Suppressor macrophage treated with lipopolysaccharide for 4 hours (primary cell): ENCODE data around the gene ACSS2.

ENCODE experiments used
- DNase-seq: peaks from one replicate; pipeline ENCODE4 v3.0.0-alpha.2; 2020

Gene ACSS2, protein sequence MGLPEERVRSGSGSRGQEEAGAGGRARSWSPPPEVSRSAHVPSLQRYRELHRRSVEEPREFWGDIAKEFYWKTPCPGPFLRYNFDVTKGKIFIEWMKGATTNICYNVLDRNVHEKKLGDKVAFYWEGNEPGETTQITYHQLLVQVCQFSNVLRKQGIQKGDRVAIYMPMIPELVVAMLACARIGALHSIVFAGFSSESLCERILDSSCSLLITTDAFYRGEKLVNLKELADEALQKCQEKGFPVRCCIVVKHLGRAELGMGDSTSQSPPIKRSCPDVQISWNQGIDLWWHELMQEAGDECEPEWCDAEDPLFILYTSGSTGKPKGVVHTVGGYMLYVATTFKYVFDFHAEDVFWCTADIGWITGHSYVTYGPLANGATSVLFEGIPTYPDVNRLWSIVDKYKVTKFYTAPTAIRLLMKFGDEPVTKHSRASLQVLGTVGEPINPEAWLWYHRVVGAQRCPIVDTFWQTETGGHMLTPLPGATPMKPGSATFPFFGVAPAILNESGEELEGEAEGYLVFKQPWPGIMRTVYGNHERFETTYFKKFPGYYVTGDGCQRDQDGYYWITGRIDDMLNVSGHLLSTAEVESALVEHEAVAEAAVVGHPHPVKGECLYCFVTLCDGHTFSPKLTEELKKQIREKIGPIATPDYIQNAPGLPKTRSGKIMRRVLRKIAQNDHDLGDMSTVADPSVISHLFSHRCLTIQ

DNA sequence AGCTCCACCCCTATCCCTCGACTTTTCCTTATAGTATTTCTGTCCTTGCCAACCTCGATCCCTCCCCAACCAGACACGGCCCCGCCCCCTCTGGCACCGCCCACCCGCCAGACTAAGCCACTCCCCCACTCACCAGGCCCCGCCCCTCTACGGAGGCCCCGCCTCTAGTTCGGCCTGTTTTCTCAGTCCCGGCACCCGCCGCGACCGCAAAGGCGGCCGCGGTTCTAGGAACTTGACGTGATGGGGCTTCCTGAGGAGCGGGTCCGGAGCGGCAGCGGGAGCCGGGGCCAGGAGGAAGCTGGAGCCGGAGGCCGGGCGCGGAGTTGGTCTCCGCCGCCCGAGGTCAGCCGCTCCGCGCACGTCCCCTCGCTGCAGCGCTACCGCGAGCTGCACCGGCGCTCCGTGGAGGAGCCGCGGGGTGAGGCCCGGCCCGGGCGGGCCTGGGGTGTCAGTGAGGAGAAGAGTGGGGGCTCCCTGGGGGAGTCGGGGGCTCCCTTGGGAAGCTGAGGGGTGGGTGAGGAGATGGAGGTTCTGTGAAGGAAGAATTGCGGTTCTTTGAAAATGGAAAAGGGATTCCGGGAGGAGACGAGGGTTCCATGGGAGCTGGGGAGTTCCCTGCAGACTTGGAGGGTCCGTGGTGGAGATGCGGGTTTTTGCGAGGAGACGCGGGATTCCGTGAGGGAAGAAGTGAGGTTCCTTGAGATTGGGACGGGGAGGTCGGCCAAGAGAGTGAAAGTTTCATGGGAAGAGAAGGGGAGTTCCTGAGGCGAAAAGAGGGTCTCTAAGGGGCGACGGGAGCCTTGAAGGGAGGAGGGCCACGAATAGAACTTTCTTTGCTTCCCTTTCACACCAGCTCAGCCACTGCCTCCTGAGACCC, at the start of gene ACSS2:
TSS of gene ACSS2 (plus strand) at position 207 of the 877 bp plus-strand sequence. CDS start at position 241, 34 bp downstream.
- DNase-seq: no peak

DNA sequence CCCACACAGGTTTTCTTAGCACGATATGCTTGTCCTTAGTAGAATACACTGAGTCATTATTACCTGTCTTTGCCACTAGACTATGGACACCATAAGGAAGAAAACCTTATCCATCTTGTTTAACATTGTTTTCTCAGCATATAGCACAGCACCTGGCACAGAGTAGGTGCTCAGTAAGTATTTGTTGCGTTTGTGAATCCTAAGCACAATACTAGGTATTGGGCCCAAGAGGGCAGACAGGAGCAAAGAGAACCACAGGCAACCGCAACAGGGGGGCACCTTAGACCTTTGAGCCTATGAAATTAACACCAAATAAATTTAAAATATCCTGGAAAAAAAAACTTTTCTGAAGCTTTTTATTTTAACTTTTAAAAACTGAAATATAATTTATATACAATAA, 47.2 kb upstream of the ACSS2 start:
- DNase-seq: no peak

DNA sequence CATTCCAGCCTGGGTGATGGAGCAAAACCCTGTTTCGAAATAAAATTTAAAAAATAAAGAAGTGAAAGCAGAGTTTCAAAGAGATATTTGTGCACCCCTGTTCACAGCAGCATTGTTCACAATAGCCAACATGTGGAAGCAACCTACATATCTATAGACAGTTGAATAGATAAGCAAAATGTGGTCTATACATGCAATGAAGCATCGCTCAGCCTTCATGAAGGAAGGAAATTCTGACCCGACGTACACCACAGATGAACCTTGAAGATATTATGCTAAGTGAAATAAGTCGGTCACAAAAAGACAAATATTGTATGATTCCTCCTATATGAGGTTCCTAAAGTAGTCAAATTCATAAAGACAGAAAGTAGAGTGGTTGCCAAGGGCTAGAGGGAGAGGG, 44.5 kb upstream of the ACSS2 start:
- DNase-seq: peak; percentile 14

DNA sequence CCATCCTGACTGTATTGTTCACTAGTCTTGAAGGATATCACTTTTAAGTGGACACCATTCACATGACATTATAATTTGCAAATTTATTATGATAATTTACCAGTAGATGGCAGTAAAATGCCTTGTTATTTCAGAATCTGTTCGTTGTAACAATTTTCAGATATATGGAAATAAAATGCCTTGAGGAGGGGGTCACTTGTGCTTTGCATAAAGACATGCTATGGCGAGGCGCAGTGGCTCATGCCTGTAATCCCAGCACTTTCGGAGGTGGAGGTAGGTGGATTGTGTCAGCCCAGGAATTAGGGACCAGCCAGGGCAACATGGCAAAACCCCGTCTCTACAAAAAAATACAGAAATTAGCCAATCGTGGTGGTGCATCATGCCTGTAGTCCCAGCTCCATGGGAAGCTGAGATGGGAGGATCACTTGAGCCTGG, 41.9 kb upstream of the ACSS2 start:
- DNase-seq: peak; percentile 70

DNA sequence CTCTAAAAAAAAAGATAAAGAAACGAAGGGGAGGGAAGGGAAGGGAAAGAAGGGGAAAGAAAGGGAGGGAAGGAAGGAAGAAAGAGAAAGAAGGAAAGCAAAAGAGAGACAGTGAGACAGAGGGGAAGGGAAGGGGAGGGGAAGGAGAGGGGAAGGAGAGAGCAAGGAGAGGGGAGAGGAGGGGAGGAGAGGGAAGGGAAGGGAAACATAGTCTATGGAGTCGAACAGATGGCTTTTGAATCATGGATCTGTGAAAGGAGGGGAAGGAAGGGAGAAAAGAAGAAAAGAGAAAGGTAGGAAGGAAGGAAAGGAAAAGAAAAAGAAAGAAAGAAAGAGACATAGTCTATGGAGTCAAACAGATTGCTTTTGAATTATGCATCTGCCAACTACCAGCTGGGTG, 34.3 kb upstream of the ACSS2 start:
- DNase-seq: no peak

DNA sequence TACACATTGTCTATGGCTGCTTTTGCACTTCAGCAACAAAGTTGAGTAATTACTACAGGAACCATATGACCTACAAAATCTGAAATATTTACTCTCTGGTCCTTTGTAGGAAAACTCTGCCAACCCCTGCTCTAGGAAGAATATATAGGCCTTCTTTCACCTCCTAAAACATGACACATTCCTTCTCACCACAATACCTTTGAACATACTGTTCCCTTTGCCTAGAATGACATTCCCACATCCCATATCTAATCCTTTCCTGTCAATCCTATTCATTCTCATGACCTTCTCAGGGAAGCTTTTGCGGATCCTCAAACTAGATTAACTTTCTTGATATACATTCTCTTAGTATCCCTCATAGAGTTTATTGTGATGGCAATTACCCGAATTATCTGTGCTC, 33.0 kb upstream of the ACSS2 start:
- DNase-seq: no peak

DNA sequence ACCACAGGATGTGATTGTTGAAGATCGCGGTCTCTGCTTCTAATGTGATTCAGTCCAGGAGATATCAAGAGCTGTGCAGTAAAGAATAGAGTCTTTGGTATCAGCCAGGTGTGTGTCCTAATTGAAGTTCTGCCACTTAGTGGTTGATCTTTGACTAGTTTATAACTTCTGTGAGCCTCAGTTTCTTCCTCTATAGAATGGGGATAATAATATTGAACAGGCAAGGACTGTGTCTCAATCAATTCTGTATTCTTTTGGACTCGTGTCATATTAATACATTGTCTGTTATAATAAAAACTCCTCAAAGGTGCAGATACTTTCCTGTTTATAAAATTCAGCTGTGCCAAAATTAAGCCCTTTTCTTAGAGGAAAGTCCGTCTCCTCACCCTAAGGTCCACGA, 27.8 kb upstream of the ACSS2 start:
- no peak for DNase-seq

DNA sequence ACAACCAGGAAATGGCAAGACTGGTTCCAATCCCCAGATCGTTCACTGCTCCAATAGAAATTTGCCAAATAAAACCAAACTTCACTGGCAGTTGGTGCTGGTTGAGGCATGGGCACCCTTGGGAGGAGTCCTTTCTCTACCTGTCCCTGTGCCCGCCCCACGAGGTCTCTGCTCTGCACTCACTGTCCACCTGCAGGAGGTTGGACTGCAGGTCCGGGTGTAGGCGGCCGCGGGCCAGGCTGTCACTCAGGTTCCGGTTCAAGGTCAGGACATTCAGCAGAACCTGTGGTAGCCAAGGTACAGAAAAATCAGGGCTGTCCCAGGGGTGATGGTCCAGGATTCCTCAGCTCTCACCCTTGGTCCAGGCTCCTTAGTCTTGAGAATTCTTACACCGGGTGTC, 26.6 kb upstream of the ACSS2 start:
- no peak for DNase-seq

DNA sequence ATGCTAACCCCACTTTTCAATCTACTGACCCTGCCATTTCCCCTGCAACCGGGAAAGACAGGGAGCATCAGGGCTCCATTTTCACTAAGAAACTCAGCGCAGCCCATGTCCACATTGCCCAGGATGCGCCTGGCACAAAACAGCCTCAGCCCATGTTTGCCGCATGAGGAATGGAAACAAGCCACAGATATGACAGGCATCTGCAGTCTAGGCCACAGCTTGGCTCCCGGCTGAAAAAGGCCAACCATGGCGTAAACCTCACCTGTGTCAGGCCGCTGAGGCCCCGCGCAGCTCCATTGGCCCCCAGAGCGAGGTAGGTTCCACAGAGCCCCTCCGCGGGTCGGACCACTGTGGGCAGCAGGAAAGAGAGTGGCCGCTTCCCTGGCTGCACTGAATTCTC, 25.4 kb upstream of the ACSS2 start:
- no peak for DNase-seq

DNA sequence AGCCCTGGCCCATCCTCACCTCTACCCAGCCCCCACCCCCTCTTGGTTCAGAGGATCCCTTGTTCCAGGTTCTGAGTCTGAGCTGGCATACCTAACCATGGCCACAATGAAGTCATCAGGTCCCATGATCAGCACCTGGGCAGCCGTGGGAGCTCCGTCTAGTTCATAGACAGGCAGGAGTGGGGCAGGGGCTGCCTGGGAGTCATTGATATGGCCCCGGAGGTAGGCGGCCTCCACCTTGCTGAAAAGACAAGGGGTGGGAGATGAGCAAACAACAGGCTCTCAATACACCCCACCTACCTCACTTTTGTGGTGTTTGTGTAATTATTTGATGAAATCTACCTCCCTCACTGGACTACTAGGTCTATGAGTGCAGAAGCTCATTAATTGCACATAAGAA, 24.1 kb upstream of the ACSS2 start:
- no peak for DNase-seq

DNA sequence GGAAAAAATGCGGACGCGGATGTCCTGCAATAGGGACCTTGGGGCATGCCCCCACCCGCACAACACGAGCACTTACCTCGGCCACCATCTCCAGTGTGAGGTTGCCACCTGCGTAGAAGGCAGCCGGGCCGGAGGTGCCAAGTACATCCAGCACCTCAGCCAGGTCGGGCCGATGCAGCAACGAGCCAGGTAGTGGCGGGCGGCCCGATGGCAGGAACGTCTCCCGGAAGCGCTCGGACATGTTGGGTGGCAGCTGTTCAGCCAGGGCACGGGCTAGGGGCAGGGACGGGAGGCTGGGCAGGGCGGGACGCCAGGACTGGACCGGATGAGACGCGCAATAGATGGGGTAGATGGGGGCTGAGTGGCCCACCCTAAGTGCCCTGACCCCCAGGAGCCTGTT, 17.0 kb upstream of the ACSS2 start:
- no peak for DNase-seq

DNA sequence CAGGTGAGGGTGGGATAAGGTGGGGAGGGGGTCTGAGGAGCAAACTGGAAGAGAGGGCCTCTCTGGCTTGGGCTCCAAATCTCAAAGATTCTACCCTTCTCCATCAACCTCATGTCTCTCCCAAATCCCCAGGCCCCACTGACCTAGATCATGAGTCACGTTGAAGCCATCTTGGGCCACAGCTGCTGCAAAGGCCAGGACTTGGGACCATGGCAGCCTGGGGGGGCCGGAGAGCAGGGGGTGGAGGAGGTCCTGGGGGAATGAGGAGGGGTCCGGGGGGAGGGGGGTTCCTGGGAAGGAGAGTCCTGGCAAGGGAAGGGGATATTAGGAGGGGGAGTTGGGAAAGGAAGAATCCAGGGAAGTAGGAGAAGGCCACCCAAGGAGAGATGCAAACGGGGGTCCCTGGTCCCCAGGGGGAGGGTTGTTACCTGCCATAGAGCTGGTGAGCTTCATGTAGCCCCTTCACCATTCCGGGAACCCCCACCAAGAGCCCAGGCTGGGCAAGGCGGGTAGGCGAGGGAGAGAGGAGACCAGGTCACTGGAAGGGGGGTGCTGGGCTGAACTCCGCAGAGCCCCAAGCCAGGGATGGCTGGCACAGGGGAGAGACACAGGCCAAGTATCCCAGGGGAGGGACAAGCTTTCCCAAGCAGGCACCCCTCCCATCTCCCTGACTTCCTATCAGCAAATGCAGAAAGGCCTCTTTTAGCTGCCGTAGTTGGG, 16.4 kb upstream of the ACSS2 start:
- no peak for DNase-seq

DNA sequence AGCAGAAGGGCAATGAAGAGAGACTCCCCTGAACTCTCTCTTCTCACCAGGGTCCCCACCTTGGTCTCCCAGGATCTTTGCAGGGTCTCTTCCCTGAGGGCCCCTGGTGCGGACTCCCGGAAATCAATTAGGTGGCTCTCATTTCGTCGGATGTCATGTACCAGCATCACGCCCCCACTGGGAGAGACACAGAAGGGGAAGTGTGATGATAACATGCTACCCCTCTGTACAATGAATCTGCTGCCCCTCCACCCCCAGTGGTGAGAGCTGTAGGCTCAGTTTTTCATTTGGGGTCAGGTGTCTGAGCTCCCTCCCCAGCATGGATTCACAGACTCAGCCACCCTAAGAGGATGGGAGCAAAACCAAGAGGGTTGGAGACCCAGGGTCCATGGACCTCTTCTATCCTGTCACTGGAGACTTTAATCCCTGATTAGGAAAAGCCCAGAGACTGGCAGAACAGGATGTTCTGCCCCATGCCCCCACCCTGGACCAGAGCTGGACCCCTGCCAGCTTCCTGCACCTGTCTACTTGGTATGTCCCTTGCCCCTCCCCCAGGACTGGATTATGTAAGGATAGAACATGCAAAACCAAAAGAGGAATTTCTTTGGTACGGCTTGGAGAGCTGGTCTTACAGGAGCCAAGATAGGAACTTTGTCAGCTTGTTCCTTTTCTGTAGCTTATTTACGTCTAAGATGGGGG, 14.9 kb upstream of the ACSS2 start:
- no peak for DNase-seq

DNA sequence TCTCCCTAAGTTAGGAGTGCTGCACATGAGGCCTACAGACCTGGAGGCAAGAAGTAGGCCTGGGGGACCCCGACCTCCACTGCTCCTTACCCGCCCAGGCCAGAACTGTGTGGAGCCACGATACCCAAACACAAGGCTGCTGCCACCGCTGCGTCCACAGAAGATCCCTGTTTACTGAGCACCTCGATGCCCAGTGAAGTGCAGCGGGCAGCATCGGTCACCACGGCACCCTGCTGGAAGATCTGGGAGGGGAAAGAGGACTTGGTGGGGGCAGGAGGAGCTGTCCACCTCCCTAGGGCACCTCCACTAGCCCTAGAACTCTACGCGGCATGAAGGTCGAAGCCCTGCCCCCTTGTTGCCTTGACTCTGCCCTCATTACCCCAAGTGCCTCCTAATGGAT, 13.7 kb upstream of the ACSS2 start:
- no peak for DNase-seq

DNA sequence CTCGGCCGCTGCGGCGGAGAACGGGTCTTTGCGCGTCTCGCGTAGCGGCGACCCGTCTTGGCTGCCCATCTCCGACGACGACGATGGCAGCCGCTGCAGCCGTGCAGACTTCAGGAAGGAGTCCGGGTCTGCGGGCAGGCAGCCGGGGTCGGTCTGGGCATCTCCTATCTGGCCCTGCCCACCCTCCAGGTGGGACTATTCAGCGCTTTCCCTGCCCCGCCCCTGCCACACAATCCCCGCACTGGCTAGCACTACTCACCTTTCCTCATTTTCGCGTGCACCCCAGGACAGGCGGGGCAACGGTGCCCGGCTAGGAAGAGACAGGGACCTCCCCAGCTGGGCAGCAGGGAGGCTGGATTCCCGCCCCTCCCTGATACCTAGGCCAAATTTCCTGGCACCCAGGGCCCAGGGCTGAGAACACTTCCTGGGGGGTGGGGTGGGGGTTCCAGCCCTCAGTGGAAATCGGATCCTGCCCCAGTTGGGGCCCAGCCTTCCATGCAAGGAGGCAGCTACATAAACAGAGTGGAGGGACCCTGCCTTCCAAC, 12.9 kb upstream of the ACSS2 start:
- DNase-seq: no peak

DNA sequence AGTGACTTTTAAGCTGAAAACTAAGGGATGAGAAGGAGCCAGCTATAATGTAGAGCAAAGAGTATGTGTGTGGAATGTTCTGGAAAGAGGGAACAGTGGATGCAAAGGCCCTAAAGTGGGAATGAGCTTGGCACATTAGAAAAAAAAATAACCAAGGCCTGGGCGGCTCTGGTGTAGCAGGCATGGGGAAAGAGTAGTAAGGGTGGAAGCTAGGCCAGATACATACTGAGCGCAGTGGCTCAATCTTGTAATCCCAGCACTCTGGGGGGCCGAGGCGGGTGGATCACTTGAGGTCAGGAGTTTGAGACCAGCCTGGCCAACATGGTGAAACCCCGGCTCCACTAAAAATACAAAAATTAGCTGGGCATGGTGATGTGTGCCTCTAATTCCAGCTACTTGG, 12.2 kb upstream of the ACSS2 start:
- DNase-seq: no peak

DNA sequence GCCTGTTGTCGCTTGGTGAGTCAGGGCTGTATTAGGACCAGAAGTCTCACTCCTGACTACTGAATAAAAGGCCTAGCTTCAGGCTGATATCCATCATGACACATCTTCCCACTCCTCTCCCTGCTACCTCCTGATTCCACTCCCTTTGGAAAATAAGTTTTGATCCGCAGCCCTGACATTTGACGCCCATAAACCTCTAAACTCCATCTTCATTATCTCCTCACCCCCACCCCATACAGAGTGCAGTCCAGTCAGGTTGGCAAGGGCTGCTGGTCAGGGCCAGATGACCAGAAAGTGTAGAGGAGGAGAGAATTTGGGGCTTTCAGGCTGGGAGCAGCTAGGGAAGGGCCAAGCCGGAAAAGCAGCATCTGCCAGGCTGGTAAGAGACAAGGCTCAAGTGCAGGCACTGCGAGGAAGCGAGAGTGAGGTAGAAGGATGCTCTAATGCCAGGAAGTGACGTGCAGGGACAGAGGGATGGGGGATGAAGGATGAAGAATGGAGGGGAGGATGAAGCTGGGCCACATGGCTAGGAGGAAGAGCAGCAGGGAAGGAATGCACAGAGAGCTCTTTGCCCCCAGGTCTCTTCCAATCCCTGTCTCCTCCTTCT, 5.0 kb upstream of the ACSS2 start:
- no peak for DNase-seq

DNA sequence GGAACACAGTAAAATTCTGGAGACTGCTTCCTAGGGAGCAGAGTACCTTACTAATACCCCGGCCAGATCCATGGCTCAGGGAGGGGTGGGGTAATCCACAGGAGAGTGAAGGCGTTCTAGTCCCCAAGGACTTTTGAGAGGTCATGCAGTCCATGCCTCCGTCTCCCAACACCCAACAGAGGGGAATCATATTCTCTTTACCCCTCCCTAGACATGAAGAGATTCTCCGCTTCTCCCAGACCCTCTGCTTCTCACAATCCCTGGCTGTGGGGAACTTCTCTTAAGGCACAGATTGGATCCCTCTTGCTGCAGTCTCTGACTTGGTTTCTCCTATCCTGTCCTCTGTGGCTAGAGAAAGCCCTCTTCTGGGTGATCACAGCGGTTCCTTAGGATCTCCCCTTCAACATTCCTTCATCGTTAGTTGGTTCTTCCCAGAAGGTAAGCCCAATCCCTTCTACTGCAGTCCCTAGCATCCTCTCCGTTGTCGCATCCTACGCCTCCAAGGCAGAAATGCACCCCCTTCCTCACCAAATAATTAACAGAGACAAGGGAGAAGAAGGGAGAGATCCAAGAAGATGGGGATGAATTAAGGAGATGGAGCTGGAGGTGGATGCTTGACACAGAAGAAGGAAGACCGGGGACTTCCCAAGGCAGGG, 4.3 kb upstream of the ACSS2 start:
- DNase-seq: no peak

DNA sequence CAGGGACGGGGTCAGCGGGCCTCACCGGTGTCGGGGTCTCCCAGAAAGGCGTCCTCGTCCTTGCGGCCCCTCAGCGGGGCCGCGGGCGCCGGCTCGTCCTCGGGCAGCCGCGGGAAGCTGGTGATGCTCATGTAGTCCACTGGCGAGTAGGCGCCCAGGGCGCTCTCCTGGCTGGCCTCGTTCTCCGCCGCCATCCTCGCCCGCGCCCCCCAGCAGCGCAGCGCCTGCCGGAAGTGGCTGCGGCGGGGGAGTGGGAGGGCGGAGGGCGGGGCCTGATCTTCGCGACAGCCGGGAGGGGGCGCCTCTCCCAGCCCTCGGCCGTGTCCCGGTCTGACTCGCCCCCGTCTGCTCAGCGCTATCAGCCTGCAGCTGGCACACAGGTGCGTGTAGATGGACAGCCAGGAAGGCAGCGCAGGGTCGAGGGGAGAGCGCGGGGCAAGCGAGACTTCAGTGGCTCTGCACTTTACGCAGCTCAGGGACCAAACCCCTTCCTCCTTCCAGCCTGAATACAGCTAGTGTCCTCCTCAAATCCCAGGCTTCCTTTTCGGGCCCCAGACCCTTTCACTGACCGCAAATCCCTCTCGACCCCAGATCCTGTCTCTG, 3.7 kb upstream of the ACSS2 start, which contains the start of gene GGT7:
TSS of gene GGT7 (minus strand) at position 235 of the 603 bp plus-strand sequence. CDS start at position 194, 41 bp downstream.
- peak; percentile 81 for DNase-seq

DNA sequence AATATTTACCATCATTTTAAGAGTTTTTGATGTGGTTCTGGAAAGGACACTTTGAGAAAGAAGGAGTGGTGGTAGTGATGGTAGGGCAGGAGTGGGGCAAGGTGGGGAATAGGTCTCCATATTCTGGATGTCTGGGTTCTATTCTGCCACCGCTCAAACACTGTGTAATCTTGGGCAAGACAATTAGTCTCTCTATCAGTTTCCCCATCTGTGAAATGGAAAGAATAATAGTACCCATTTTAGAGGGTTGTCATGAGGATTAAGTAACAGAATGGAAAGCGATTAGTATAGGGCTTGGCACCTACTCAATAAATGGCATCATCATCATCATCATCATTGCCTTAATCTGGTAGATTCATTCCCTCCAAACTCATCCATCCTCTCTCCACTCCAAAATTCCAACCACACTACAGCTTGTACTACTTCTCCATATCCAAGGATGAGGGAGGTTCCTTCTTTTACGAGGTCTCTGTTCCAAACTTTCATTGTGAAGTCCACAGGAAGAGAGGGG, 2.8 kb upstream of the ACSS2 start:
- DNase-seq: no peak
